GM19025 (cell line): ENCODE data around the gene PRKAR1B.

Experiments used
- ATAC-seq: cut with Tn5 transposase; IDR thresholded peaks from one replicate; pipeline ENCODE4 v1.9.1; 2021; ENCODE audit warnings: mild to moderate bottlenecking, low read depth, moderate library complexity; ENCODE audit not compliant: unreplicated experiment

PRKAR1B gene

DNA sequence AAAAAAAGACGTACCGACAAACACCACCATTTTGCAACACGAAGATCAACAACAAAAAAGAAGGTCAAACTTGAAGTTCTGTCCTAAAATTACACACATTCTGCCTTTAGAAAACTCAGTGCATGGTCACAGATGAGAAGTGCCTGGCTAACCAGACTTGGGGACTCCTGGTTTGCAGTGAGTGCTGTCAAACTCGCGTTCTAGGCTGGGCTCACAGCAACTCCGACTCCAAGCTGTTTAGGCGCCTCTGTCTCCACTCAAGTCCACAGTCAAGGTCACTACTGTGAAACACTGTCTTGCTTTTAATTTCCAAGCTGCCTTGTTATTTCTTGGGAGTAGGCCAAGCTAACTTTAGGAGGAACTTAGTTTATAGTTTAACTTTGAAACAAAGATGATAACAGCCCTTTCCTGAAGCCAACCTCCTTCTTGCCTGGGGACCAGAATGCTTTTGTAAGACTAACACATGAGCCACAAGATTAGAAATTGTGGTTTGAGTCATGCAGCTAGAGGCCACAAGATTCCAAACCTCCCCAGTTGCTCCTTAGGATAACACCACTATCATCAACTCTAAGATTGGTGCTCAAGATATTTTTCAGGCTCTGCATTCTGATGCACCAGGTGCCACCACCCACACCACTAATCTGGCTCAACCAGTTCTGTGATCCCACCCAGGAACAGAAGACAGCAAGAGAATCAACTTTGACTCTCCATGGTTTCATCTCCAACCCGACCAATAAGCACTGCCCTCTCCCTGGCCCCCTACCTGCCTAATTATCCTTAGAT is 1.7 kb downstream of the PRKAR1B start:
- ATAC-seq, result no peak

DNA sequence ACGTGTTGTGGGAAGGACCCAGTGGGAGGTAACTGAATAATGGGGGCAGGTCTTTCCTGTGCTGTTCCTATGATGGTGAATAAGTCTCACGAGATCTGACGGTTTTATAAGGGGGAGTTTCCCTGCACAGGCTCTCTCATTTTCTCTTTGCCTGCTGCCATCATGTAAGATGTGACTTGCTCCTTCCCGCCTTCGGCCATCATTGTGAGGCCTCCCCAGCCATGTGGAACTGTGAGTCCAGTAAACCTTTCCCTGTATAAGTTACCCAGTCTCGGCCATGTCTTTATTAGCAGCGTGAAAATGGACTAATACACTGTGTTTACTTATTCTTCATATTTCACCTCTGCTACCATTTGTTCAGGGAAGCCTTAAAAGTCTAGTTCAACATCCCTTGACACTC is 2.8 kb downstream of the PRKAR1B start:
- no peak for ATAC-seq

DNA sequence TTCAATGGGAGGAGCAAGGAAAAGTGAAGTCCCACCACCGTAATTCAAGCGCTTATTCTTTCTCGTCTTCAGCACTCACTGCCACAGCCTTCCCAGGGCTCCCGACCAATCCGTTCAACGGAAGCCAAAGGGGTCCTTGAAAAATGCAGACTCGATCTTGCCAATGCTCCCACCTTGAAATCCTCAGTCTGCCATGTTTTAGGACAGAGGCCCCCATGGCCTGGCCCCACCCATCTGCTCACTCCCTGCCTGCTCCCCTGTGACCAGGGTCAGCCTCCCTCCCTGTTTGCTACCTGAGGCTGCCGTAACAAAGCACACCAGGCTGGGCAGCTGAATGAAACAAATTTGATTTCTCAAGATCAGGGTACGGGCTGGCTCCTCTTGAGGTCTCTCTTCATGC is 3.5 kb downstream of the PRKAR1B start:
- ATAC-seq, result no peak

DNA sequence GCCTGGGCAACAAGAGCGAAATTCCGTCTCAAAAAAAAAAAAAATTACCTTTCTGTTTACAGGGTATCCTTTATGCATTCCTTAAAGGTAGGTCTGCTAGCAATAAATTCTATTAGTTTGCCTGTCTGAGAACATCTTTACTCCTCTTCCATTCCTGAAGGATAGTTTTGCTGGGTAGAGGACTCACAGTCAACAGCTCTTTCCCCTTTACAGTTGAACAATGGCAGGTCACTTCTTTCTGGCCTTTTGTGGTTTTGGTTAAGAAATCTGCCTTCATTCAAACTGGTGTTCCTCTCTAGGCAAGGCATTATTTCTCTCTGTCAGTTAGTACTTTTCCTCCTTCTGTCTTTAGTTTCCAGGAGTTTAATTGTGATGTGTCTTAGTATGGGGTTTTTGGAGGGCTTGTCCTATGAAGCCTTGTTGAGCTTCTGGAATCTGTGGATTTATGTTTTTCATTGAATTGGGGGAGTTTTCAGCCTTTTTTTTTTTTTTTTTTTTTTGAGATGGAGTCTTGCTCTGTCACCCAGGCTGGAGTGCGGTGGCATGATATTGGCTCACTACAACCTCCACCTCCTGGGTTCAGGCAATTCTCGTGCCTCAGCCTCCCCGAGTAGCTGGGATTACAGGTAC is 5.3 kb downstream of the PRKAR1B start:
- no peak for ATAC-seq

DNA sequence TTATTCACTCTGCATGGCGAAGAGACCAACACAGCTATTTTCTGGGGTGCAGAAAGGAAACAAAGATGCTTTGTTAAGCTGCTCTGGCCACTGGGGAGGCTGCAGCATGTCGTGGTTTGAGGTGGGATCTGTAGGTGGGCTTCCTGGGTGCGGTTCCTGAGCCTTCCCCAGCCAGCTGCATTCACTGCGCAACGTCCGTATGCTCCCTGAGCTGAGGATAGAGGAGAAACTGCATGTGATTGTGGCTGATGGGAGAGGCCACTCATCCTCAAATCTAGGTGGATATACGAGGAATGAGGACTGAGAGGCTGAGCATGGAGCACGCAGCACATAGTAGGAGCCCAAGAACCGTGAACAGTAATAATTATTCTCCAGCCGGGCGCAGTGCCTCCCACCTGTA is 10.4 kb downstream of the PRKAR1B start:
- ATAC-seq, result no peak

DNA sequence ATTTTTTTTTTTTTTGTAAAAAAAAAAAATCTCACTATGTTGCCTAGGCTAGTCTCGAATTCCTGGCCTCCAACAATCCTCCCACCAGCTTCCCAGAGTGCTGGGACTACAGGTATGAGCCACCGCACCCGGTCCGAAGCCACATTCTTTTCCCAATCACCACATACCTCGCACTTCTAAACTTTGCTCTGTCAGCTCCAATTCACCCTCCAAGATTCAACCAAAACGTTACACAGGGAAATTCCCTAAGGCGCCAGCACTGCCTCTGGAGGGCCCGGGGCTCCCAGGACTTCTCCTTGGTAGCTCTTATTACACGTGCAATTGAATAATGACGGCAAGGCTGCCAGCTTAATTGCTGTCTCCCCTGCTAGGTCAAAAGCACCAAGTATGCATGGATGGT is 10.9 kb downstream of the PRKAR1B start:
- ATAC-seq, result no peak

DNA sequence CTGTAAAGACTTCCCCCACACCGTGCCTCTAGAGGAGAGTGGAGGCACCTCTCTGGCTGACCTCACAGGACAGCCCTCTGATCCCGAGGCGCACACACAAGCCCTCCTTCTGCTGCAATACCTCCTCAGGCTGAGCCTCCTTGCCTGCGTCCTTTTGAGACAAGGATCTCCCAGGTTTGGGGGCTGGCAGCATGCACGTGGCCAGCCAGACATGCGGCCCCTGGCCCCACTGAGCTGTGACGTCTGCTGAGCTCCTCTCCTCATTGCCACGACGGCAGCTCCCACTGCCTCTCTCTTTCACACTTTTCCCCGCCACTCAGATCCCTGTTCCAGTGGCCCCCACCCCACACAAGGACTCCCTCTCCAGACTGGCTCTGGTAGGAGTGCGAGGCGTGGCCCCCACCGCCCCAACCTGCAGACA is 12.8 kb downstream of the PRKAR1B start:
- ATAC-seq, result no peak

DNA sequence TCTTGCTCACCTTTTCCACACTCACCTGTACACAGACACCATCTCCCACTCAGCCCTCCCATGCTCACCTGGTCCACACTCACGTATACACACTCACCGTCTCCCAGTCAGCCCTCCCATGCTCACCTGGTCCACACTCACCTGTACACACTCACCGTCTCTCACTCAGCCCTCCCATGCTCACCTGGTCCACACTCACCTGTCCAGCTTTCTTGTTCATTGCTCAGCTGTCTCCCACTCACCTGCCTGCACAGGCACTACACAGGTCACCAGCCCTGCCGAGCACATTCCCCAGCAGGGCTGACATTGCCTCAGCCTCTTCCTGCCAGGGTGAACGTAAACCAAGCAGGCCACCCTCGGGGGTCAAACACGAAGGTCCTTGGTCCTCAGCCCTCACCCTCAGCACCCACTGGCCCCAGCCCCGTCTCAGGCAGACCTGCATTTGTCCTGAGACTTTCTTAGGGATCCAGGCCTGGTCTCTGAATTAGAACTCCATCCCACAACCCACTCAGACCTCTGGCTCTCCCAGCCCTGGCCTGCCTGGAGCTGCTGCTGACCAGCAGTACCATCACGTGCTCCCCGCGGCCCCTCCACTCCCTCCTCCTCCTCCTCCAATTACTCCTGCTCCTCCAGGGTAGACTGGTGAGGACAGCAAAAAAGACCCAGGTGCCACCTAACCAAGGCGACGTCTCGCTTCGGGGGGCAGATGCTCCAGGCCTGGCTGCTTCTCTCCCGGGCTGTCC is 13.4 kb downstream of the PRKAR1B start:
- ATAC-seq, result no peak

DNA sequence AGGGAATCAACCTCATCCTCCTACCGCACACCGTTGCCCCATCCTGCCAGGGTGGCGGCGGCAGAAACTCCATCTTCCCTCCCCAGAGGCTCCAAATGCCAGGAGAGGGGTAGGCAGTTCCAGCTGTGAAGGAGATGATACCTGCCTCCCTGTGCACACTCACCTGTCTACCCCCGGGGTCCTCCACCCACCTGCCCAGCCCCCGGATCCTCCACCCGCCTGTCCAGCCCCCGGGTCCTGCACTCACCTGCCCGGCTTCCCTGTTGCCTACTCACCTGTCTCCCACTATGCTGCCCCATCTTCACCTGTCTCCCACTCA is 14.0 kb downstream of the PRKAR1B start:
- no peak for ATAC-seq

DNA sequence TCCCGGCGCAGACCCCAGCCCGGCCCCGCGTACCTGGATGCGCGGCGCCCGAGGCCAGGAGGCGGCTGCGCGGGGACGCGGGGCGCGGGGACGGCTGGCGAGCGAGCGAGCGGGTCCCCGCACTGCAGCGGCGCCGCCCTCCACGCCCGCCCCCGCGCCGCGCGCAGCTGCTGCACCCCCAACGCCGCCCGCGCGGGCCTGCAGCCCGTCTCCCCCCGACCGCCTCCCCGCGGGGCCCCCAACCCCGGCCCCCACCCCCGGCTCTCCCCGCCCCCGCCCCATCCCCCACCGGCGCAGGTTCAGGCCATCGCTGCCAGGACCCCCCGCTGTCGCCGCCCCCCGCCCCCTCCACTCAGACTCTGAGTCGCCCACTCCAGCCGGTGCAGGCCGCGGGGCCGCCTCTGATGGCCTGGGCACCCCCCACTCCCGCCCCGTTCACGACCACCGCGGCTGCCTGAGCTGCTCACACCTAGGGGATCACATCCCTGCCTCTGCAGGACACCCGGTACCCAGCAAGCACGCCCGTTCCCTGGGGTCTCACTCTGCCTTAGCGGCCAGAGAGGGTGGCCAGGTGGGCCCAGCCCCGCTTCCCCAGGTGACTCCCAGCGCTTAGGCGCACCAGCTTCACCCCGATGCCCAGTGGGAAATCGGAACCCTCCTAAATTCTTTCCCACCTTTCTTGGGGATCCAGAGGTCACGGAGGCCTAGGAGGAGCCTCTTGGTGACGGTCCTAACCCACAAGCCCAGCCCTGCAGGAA is 14.5 kb downstream of the PRKAR1B start:
- ATAC-seq, result no peak

DNA sequence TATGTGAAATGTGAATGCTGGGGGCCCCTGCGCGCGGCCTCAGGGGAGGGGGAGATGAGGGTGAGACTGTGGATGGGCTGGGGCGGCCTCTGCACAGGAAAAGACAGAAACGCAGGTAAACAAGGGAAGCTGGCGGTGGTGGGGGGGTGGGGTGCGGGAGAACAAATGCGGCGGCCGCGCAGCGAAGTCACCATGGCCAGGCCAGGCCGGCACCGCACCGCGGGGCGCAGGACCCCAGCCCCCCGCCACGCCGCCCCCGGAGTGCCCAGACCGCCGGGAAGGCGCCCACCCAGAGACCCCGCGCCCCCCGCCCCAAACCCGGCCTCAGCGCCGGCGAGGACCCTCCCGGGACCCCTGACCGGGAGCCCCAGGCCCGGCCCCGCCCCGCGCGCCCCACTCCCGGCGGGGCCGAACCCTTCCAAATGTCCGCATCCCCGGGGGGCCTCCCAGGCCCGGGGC is 15.1 kb downstream of the PRKAR1B start:
- no peak for ATAC-seq

DNA sequence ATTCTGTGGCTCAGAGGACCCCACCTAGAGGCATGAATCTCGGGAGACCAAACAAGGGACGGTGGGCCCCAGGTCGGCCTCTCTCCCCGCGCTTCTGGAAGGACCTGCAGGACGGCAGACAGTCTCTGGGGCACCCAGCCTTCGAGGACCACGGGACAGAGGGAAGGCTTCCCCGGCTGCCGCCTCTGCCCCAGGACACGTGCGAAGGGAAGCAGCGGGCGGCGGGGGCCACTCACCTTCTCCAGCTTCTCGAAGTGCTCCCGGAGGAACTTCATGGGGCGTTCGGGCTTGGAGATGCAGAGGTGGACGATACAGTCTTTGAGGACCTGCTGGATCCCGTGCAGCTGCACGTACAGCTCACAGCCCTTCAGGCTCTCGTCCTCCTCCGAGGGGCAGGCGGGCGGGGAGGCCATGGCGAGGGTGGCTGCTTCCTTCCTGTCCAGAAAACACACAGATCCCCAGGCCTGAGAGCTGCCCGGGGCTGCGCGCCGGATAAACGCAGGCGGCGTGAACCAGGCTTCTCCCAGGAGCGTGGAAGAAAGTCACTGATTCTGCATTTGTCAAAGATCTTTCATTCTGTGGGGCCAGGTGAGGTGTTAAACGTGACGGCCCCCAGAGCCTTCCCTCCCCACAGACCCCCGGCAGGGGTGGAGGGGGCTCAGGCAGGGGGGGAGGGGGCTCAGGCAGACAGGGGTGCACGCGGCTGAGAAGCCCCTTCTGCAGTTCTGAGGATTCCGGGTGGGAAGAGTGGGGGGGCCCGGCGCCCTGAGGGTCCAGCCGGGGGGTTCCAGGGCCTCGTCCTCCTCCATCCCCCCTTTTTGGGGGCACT is 15.8 kb downstream of the PRKAR1B start:
- no peak for ATAC-seq

DNA sequence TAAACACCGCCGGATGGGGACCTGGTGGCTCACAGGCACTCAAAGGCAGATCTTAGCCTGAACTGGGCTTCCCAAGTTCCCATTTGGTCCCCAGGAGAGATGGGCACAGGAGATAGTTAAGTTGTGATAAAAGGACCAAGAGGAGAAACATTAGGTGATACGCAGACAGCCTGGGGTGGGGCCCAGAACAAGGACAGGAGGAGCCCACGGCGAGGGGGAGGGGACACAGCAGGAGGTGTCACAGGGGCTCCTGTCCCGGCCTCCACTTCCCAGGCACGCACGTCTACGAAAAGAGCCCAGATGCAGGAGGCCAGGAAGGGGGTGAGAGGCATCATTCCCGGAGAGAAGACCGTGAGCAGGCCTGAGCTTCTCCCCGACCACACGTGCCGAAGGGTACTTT is 16.9 kb downstream of the PRKAR1B start:
- ATAC-seq, result no peak

DNA sequence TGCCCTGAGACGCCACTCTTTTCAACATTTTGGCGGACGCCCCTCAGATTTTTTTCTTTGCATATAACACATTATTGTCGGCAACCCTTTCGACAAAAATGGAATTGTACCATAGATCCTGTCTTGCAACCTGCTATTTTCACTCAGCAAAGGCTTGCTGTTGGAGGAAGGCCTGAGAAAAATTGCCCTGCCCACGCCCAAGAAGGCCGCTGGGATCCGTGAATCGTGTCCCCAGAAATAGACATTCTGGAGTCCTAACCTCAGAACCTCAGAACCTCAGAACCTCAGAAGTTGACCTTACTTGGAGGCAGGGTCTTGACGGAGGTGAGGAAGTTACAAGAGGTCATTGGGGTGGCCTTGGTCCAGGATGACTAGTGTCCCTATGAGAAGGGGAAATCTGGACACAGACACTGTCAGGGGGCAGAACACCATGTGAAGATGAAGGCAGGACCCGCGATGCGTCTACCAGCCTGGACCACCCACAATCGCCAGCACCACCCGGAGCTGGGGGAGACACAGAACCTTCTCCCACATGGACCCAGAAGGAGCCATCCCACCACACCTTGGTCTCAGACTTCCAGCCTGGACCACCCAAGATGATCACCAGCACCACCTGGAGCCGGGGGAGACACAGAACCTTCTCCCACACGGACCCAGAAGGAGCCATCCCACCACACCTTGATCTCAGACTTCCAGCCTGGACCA is 19.6 kb downstream of the PRKAR1B start:
- no peak for ATAC-seq

DNA sequence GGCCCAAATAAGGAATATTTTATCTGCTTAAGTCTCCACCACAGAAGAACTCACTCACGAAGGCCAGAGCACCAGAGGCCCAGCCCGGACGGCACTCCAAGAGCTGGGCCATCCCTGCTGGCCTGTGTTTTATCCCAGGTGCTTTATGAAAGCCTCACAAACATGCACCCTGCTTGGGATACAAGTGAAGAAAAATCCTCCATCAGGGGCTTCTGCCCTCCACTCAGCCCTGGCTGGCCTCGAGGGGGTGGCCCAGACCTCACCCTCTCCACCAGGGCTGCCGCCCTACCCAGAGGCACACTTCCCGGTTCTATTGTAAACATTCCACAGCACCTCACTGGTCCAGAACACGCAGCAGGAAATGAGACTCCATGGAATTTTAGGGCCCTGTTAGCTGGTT is 20.4 kb downstream of the PRKAR1B start:
- no peak for ATAC-seq

DNA sequence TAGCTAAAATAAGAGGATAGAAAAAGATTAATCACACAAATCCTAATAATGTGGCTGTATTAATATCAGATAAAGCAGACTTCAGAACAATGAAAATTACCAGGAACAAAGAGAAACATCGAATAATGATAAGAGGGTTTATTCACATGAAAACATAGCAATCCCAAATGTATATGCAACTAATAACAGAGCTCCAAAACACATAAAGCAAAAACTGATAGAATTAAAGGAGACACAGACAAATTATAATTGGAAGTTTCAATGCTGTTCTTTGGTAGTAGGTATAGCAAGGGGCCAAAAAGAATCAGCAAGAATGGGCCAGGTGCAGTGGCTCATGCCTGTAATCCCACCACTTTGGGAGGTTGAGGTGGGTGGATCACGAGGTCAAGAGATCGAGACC is 24.0 kb downstream of the PRKAR1B start:
- no peak for ATAC-seq

DNA sequence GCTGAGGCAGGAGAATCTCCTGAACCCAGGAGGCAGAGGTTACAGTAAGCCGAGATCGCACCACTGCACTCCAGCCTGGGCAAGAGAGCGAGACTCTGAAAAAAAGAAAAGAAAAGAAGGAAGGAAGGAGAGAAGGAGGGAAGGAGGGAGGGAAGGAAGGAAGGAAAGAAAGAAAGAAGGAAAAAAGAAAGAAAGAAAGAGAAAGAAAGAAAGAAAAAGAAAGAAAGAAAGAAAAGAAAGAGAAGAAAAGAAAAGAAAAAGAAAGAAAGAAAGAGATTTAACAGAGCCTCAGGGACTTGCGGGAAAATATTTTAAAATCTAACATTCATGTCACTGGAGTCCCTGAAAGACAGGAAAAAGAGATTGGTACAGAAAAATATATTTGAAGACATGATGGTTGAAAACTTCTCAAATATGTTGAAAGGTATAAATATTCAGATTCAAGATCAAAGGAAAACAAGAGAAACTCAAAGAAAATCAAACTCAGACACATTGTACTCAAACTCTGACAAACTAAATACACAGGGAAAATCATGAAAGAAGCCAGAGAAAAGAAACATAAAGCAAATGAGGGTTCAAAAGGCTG is 25.9 kb downstream of the PRKAR1B start:
- no peak for ATAC-seq

DNA sequence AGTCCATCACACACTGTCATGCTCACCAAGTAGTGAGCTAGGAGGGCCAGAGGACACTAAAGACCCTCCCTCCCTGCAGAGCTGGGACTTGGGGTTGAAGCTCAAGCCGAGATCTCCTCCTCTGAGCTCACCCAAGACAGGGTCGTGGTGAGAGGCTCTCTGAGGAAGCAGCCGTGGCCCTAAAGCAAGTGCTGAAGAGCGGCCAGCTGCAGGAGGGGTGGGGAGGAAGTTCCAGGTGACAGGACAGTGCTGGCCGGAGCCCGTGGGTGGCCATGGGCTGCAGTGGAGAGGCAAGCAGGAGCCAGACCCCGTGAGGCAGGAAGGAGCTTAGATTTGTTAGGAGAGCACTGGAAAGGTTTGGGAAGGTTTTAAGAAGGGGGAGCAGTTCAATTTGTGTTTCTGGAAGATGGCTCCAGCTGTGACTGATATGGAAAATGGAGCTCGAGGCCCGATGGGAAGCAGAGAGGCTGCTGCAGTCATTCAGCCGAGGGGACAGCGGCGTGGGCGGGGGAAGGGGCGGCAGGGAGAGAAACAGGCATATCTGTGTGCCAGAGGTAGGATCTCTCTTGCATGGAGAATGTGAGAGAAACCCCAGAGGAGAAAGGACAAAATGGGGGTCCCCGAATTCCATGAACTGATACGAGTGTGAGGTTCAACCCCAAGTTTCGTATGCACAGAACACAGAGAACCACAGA is 27.5 kb downstream of the PRKAR1B start:
- no peak for ATAC-seq
